Measurements from ENCODE around the gene VPS35L.

Gene VPS35L

DNA sequence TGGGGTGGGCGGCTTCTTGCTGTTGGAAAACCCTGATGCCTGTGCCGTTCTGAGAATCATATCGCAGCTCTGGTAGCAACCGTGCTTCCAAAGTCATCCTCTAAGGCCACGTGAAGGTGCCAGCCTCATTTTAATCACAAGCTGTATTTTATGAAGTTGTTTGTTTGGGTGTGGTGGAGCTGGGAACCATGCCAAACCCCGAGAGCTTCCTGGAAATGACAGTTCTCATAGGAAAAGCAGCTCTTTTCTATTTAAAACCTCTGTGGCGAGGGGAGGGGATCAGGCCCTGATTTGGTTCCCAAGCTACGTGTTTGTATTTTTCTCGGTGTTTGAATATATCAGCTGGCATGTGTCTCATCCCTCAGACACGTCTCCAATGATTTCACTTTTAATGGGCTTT lies 140.8 kb downstream of the VPS35L start:
- TF ChIP-seq, protein P1, sequence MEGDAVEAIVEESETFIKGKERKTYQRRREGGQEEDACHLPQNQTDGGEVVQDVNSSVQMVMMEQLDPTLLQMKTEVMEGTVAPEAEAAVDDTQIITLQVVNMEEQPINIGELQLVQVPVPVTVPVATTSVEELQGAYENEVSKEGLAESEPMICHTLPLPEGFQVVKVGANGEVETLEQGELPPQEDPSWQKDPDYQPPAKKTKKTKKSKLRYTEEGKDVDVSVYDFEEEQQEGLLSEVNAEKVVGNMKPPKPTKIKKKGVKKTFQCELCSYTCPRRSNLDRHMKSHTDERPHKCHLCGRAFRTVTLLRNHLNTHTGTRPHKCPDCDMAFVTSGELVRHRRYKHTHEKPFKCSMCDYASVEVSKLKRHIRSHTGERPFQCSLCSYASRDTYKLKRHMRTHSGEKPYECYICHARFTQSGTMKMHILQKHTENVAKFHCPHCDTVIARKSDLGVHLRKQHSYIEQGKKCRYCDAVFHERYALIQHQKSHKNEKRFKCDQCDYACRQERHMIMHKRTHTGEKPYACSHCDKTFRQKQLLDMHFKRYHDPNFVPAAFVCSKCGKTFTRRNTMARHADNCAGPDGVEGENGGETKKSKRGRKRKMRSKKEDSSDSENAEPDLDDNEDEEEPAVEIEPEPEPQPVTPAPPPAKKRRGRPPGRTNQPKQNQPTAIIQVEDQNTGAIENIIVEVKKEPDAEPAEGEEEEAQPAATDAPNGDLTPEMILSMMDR (IDR thresholded peaks at IDR 0.05; ENCODE audit: low read depth, low read length), result no peak
- peak; percentile 94 to 96 for DNase-seq (ENCODE audit: low read depth in 2 of 2)
- no peak overlapping the region for H3K4me3 ChIP-seq (replicated peaks in 1 of 2; ENCODE audit: low read depth in 2 of 2, low read length in 2 of 2)

DNA sequence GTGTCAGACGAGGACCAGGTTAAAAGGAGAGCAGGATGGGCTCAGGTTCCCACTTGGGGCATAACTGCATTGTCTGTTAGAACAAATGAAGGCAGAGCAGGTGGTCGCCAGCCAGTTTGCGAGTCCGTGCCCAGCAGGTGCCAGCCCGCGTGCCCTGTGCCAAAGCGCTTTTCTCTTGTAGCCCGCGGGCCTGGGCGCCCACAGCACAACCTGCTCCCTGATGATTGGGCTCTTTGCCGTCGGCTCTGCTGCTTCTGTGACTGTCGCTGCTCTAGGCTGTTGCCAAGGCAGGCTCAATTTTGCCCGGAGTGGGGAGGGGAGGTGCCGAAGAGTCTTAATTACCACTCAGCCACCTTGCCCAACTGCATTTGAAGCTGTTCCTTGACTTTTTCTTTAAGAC lies 141.5 kb downstream of the VPS35L start:
- TF ChIP-seq, protein P1 (IDR thresholded peaks at IDR 0.05; ENCODE audit: low read depth, low read length), result no peak
- H3K4me3 ChIP-seq (replicated peaks in 1 of 2; ENCODE audit: low read depth in 2 of 2, low read length in 2 of 2), result no peak overlapping the region
- no peak for DNase-seq (ENCODE audit: low read depth in 2 of 2)

DNA sequence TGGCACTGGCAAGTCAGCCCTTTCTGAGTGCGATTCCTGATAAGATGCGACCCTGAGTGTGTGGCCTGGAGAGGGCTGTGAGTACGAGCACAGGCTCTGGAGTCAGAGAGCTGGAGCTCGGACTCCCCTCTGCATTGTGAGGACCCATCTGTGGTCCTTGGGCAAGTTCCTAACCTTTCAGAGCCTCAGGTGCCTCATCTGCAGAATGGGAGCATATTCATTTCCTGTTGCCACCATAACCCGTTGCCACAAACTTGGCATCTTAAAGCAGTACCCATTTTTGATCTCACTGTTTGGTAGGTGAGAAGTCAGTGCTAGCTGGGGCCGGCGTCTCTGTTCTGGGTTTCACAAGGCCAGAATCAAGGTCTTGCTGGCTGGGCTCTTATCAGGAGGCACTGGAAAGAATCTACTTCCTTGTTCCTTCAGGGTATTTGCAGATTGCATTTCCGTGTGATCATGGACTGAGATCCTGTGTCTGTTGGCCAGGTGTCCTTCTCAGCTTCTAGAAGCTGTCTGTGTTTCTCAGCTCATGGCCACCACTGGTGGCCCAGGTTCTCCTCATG lies 142.3 kb downstream of the VPS35L start:
- H3K4me3 ChIP-seq (replicated peaks in 1 of 2; ENCODE audit: low read depth in 2 of 2, low read length in 2 of 2), result no peak overlapping the region
- TF ChIP-seq, protein P1 (IDR thresholded peaks at IDR 0.05; ENCODE audit: low read depth, low read length), result no peak
- DNase-seq (ENCODE audit: low read depth in 2 of 2), result no peak

DNA sequence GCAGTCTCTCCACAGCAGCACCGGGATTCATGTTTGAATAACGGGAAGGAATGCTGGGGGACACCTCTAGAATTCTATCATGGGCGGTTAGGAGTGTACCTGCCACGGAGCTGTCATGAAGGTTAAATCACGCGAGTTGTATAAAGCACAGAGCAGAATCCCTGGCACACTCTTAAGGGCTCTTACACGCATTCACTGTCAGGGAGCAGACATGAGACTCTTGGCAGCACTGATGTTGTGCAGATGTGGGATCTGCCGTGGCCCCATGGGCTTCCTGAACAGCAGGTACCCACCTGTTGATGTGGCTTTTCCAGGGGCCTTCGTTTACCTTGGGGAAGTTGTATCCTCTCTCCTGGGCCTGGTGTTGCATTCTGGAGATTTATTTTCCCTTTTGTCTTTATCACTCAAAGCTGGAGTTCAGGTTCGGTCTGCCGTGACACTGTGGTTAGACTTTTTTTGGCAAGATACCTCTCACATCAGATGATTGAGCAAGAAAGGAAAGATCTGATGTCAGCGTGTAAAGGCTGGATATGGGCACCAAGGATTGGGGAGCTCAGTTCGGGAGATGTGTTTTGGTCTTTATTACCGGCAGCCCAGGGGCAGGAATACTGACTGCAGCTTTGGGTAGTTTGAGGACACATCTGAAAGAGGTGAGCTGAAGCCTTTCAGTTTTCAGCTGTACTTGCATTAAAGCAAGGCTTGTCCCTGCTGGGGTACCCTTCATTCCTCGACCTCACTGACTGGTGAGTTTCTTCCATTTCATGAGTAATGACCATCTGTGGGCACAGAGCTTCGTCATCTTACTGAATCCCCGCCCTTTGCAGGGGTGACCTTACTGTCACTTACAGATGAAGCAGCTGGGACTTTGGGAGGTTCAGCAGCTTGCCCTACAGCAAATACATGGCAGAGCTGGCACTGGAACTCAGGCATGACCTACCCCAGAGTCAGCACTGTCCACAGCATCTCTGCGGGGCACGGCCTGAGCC lies 143.3 kb downstream of the VPS35L start:
- TF ChIP-seq, protein P1 (IDR thresholded peaks at IDR 0.05; ENCODE audit: low read depth, low read length), result no peak
- no peak overlapping the region for H3K4me3 ChIP-seq (replicated peaks in 1 of 2; ENCODE audit: low read depth in 2 of 2, low read length in 2 of 2)
- peak; percentile 42 to 48 for DNase-seq (ENCODE audit: low read depth in 2 of 2)

DNA sequence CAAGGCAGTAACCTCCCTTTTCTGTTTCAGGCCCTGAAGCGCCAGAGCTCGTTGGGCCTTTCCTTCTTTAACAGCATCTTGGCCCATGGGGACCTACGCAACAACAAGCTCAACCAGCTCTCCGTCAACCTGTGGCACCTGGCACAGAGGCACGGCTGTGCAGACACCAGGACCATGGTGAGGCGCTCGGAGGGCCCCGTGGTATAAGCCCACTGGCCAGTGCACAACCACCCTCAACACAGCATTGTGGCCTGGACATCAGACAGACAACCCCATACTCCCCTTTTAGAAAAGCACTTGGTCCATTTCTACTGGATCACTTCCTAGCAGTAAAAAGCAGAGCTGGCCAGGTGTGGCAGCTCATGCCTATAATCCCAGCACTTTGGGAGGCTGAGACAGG lies 144.0 kb downstream of the VPS35L start:
- TF ChIP-seq, protein P1 (IDR thresholded peaks at IDR 0.05; ENCODE audit: low read depth, low read length), result no peak
- H3K4me3 ChIP-seq (replicated peaks in 1 of 2; ENCODE audit: low read depth in 2 of 2, low read length in 2 of 2), result no peak overlapping the region
- DNase-seq (ENCODE audit: low read depth in 2 of 2), result no peak

DNA sequence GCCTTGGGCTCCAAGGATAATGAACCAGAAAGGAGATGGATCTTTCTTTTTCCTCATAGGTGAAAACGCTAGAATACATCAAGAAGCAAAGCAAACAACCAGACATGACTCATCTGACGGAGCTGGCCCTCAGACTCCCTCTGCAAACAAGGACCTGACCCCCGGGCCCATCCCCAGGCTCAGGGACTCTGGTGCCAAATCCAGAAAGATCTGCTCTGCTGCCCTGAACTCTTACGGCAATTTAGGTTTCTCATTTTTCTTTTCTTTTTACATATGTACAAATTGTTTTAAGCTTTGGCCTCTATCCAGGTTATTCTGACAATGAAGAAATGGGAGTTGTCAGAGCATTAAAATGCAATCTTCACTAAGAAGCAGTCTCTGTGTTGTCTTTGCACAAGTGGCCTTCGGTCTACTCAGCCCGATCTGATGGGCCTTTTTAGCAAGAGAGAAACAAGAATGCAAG lies 144.8 kb downstream of the VPS35L start:
- no peak overlapping the region for H3K4me3 ChIP-seq (replicated peaks in 1 of 2; ENCODE audit: low read depth in 2 of 2, low read length in 2 of 2)
- peak; percentile 54 to 69 for DNase-seq (ENCODE audit: low read depth in 2 of 2)
- TF ChIP-seq, protein P1 (IDR thresholded peaks at IDR 0.05; ENCODE audit: low read depth, low read length), result no peak
